Suppressor macrophage treated with lipopolysaccharide for 4 hours (primary cell): ENCODE results near the gene LANCL2.
"Not testable (repeated sequence)": the region's sequence is repeated elsewhere in the genome, so short reads cannot be mapped to it uniquely, and the experiment has no call there.

Experiments
- DNase-seq: peaks from one replicate; pipeline ENCODE4 v3.0.0-alpha.2; 2020

Gene LANCL2

DNA sequence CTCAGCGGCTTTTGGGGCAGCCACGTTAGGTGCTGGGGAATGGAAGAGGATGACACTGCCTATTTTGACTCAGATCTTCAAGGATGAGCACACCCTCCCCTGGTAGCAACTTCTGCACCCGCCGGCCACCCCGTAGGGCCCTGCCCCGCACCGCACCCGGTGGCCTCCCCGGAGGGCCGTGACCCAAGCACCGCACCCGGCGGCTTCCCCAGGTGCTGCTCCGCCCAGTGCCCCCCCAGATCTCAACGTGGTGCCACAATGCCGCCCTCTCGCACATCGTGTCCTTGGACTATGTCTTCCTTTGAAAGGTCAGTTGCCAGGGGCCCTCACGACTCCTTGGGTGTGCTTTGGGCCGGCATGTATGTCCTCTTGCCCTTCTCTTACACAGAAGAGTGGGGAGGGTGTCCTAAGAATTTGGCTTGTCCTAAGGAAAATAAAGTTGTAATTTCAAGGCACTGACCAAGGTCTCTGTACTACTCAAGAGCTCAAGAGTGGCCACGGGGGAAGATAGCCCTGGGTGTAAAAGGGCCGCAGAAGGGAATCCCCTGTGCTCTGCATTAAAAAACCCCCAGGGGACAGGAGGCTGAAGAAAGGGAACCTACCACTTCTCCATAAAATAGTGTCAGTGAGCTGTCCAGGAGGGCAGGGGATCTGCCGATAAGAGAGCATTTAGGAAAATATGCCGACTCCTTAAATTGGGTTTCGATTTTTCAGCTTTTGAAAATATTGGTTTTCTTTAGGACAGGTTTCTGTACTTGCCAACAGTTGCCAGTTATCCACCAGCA, 1.6 kb upstream of the LANCL2 start:
- DNase-seq = no peak

DNA sequence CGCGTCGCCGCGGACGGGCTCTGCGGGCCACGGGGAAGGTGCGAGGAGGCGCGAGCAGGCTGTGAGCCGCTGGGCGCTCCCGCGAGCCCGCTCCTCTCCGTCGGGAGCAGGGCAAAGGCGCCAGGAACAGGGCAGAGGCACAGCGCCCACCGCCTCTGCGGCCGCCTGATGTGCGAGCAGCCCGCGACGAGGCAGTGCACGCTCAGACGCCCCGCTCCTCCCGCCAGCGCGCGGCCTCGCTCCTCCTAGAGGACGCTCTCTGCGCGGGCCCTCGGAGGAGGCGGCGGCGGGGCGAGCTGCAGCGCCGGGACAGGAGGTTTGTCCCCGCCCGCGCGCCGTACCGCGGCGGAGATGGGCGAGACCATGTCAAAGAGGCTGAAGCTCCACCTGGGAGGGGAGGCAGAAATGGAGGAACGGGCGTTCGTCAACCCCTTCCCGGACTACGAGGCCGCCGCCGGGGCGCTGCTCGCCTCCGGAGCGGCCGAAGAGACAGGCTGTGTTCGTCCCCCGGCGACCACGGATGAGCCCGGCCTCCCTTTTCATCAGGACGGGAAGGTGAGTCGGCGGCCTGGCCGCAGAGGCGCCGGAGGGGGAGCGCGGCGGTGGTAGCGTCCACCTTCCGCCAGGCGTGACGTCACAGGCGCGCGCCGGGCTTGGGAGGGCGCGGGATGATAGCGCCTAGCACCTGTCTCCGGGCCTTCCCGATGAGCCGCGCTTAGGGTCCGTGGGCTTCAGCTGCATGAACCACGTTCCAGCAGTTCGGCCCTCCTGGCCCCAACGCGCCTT, 731 bp downstream of the LANCL2 start:
- DNase-seq = peak; percentile 97

DNA sequence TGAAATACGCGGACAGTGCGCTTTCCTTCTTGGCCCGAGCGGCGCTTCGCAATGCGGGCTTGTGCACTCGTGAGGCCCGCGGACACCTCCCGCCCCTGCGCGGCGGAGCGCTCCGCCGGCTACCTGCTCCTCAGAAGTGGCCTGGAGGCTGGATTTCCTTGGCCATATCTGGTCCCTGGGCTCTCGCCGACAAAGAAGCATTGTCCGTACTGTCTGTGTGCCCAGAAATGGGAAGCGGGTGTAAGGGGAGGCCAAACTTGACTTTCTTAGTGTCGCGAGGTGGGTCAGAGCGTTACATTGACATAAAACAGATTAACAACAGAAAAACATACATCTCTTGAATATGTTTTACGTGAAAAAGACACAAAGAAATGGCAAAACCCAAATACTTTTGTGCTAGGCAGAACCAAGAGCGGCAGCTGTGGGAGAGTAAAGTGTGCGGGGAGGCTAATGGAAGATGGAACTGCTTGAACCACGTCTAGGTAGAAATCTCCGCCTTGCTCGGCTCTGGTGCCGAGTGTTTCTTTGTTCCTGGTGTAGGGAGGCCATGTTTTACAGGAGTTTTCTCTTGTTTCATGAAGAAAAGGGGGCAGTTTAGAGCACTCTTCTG, 1.4 kb downstream of the LANCL2 start:
- DNase-seq = peak; percentile 9

DNA sequence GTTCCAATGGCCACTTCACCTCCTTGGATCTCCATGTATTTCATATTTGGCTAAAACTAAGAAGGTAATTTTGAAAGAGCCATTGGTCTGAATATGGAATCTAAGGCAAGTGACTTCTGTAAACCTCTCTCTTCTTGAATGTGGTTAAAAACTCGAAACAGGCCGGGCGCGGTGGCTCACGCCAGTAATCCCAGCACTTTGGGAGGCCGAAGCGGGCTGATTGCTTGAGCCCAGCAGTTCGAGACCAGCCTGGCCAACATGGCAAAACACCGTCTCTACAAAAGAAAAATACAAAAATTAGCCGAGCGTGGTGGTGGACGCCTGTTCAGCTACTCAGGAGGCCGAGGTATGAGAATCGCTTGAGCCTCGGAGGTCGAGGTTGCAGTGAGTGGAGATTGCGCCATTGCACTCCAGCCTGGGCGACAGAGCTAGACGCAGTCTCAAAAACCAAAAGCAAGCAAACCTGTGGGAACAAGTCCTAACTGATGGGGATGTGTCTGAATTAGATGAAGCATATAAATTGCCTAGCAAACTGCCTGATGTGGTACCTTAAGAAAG, 2.2 kb downstream of the LANCL2 start:
- no peak for DNase-seq

DNA sequence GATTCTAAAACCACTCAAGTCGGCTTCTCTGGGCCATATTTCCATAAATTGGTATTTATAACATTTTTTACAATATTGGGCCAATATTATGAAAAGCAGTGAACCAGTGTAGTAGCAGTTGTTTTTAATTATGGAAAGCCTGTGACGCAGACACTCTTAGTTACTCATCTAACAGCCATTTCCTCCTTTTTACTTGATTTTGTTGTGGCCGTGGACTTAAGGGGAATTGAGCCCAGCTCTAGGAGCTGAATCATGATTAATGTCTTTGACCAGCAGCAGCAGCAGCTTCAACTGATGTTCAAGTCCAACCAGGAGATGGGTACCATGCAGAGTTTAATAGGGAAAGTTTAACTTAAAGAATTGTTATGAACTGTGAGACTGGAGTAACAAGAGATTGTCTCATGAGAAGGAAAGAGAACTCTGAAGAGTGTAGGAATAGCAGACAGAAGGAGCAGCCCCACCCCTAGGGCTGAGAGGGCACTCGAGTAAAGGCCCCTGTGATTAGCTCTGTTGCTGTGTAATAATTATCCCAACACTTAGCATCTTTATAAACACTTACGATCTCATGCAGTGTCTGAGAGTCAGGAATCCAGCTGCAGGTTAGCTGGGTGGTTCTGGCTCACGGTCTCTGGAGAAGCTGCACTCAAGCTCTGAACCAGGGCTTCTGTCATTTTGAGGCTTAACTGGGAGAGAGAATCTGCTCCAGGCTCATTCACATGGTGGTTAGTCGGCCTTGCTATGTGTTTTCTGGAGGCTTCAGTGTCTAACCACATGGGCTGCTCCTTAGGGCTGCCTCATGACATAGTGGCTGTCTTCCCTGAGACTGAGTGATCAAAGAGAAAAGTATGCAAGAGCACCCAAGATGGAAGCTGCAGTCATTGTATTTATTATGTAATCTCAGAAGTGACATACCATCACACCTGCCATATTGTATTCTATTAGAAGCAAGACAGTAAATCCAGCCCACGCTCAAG, 4.6 kb downstream of the LANCL2 start:
- peak; percentile 37 for DNase-seq

DNA sequence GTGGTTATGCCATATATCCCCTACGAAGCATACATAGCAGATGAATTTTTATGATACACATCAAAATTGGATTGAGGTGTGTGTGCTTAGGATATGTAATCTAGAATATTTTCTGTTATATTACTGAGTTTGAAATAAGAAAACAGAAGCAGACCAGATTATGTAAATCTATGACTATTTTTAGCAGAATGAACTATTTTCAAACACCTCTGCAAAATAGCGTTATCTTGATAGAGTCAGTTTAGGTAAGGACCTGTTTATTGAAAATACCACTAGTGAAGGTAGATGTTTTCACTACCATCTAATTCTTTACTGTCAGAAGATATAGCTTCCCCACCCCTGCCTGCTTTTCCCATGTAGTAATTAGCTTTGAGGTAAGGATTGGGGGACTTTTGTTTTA, 9.1 kb downstream of the LANCL2 start:
- no peak for DNase-seq

DNA sequence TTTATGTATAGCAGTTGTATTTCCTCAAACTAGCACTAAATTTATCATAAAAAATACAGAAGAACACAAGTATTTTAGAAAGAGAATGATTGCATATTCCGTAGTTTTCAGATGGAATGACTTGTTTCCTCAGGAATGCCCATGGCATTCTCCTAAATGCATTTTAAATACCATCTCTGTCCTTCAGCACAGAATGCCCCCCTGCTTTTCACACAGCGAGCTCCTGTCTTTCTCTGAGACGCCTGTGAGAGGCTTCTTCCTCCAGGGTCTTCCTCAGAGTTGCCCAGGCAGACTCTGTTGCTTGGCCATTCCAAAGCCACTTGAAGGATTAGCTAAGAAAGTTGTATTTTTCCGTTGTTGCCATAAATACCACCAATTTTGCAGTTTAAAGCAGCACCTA, 10.1 kb downstream of the LANCL2 start:
- no peak for DNase-seq

DNA sequence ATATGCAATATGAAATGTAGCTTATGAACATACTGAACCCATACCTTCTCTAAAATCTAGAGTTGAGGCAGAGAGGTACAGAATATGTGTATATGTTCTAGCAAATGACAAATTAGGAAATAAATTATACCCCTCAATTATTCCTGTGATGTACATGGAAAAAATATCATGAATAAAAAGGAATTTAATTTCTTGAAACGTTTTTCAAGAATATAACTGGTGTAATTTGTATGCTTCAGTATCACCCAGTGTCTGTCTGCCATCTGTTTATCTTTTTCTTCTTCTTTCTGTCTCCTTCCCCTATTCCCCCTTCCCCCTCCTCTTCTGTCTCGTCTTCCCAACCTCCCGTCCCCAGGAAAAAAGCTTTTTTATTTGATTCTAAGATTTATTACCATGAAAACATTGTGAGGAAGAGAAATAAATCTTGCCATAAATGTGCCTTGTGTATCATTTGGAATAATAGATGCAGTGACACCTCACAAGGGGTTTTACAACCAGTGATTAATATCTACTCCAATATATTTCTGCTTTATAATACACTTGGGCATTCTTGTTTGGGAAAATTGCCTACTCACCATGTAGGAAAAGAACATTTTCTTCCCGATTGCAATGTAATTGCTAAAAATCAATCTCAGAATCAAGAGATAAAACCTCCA, 12.2 kb downstream of the LANCL2 start:
- no peak for DNase-seq

DNA sequence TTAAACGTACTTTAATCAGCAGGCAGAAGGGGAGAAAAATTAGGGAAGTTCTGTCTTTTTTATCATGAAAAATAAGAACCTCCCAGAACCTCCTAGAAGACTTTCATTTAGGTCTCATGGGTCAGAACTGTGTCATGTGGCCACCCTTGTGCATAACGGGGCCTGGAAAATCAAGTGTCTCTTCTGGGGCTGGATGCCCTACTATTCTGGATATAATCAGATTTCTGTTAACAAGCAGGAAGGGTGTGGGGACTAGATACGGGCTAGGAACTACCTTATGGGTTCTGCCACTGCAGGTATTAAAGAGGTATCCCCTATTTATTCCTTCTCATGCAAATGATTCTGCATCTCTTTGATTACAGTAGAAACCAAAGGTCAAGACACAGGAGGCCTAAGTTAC, 14.1 kb downstream of the LANCL2 start:
- no peak for DNase-seq

DNA sequence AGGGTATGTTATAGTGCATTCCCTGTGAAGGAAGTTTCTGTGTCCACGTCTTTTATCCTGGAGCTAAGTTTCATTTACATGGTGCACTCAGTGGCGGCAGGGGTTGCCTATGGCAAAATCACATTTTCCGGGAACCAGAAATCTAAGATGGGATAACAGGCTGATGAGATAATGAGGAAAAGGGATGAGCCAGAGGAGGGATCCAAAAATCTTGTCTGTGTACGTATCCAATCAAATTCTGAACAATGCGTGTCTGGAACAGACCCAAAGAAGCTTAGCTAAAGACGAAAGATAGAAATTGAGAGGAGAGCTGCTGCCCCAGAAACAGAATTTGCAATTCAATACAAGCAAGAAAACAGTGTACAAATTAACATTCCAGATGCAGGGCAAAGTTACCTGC, 16.1 kb downstream of the LANCL2 start:
- DNase-seq = no peak

DNA sequence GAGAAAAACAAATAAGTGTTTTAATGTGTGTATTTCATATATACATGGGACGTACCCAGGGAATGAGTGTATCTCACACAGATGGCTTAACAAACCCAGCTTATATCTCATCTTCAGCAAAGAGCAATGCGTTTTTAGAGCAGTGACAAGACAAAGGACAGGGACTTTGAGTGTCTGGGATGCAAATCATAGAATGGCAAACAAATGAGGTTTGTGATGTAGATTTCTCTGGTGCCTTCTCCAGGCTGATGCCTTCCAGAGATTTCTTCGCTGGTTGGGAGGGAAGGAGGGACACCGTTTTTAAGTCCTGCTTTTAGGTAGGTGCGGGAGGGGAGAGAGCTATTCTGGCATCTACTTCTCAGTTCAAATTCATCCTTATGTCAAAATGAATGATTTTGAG, 16.6 kb downstream of the LANCL2 start:
- DNase-seq = no peak

DNA sequence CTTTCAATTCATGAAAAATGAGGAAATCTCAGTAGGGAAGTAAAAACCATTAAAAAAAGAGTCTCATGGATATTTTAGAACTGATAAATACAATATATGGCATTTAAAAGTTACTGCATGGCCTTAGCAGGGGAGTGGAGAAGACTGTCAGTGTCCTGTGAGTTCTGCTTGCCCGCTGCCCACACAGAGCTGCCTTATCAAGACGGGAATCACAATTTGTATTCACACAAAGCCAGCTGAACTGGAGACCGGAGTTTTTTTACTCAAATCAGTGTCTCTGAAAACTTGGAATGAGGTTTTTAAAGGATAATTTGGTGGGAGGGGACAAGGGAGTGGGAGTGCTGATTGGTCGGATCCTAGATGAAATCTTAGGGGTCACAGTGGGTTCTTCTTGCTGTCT, 17.1 kb downstream of the LANCL2 start:
- DNase-seq = no peak

DNA sequence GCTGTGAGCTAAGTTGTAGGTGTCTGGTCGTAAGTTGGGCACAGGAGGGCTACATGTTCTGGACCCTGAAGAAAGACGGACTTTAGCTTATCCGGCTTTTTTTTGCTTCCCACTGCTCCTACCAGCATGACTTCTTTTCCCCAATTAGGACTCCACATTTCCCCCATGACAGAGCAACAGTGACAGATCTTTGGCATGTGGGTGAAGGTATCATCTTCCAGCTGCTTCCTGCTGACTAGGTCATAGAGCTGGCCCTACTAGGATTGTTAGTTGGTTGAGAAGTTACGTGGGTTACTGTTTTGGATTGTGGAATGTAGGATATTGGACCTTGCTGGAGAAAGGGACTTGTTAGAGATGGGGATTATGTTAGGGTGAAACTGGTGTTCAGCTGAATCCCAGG, 21.4 kb downstream of the LANCL2 start:
- DNase-seq = no peak

DNA sequence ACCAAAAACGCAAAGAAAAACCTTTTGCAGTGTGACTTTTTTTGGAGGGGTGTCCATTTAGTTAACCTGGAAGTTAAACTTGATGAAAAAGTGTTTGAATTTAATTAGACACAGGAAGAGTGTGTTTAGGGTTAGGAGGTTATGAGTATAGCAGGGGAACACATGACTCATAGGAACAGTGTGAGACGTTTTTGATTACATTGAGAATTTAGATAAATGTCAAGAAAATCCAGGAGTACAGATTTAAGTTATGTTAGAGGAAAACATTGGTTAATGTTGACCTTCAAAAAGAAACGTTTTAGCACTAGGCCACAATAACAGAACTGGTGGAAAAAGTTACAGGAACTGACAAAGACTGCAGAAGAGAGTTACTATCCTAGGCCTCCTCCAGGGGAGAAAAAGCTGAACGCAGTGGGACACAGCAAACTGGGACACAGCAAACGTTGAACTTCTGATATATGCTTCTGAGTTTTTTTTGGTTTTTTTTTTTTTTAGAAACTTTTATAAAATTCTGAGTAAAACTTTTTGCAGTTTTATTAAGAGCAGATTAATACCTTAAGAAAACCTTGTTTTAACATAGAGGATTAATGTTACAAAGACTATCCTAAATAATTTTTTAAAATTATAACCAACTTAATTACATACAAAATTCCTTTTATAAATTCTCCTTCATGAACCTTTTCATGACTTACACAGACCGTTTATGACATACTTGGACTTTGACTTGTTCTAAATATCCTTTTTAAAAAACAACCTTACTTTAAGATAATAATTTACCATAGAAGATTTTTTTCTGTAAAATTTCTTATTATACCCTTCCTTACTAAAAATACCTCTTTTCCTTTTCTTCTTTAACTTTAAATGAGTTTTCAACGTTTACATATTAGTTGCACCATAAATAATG, 22.2 kb downstream of the LANCL2 start:
- peak; percentile 8 for DNase-seq

DNA sequence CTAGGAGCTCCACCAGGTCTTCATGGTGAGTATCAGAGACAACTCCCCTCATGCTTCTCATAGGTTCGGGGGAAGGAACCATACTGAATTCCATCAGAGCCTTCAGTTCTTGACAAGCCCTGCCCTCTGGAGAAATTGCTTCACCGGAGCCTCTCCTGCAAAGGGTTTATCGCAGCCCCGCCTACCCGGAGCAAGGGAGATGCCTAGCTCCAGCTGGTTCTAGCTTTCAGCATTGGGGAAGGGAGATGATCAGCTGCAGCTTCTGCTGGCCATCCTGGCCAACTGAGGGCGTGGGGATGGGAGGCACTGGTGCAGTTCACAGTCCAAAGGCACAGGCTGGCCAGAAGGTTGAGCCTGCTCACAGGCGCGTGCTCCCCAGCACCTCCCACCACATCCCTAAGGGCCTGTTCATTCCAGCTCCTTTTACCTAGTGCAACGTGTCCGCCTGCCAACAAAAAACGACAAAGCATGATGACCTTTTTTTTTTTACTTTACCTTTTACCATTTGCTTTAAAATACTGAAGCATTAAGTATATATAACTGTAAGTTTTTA, 31.2 kb downstream of the LANCL2 start:
- DNase-seq = no peak

DNA sequence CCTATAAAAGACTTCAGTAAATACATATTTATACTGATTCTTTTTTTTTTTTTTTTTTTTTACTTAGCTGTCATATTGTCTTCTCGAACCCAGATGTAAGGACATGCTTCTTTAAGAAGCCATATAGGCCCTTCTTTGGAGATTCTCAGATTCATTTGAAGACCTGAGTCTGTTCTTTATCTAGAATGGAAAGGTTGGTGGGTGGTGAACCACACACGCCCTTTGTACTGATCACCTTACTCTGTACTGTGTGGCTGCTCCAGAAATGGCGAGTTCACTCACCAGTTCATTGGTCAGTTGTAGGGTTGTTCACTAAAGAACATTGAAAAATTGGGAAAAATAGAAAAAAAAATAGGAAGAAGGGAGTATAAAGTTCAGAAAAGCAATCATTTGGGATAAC, 32.5 kb downstream of the LANCL2 start:
- no peak for DNase-seq

DNA sequence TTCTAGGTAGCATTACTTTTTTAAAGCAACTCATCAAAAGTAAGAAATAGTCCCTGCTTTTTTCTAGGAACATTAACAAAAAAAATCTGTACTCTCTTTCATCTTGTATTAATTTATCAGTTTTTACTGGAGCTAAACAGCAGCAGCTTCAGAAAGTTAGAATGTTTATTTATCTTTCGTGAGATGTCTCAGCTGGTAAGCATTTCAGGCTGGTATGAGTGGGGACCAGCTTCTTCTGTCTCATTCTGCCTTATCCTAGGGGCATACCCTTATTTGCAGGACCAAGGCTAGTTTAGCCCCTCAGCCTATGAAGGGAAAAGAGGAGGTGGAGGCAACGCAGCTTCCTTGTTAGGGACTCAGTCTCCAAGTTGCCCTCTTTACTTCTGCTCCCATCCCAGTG, 35.1 kb downstream of the LANCL2 start:
- no peak for DNase-seq

DNA sequence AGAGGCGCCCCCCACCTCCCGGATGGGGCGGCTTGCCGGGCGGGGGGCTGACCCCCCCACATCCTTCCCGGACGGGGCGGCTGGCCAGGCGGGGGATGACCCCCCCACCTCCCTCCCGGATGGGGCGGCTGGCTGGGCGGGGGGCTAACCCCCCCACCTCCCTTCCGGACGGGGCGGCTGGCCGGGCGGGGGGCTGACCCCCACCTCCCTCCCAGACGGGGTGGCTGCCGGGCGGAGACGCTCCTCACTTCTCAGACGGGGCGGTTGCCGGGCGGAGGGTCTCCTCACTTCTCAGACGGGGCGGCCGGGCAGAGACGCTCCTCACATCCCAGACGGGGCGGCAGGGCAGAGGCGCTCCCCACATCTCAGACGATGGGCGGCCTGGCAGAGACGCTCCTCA, 37.4 kb downstream of the LANCL2 start:
- not testable (repeated sequence) for DNase-seq

DNA sequence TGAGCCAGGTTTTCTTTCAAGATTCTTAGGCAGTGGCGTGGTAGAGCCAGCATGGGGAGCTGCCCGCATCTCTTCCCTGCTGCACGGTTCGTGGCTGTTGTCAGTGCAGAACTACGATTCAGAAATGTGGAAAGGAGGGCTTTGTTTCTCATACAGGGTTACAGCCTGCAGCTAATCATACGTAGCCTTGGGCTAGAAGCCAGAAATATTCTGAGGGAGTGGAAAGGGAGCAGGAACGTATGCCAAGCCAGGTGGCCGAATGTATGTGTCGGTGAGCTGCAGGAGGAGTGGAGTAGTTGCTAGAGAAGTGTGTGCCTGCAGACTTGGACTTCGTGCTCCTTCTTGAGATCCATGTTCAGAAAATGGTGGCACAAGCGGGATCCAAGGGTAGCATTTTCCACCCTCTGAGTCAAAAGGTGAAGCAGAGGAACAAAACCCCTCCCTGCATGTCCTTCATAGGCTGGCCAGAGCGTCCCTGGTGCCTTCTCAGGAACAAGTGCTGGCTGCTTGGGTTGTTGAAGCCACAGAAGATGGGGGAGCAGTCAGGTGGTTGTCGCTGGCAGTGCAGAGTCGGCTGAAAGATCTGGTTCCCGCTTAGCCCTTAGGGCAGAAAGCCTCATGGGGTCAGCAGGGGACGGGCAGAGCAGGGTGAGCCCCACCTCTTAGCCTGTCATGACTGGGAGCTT, 40.9 kb downstream of the LANCL2 start:
- no peak for DNase-seq
